Activated T-cell treated with anti-CD3 and anti-CD28 coated beads, Interleukin-2, amount 50 U/mL, for 4 hours (primary cell): ENCODE measurements around the gene SNTG2. TPM values are rescaled to one million over a fixed set of nuclear protein-coding genes. Genes with fewer than 3 reads are reported as not detected.
A peak's percentile ranks its signal among the peaks of the same experiment; 100 is the strongest.

ENCODE experiments used
- ATAC-seq, 2 donors: fragments of 200-7000 bp; cut with Tn5 transposase; one replicate each; pipeline ENCODE4 v1.10.0; 2021
- DNase-seq: peaks from one replicate; pipeline ENCODE4 v3.0.0-alpha.2; 2020
- H3K27me3 Mint-ChIP-seq: one replicate; pipeline ENCODE4 v1.8.0; 2021; ENCODE audit warnings: low read depth, mixed read lengths
- H3K36me3 Mint-ChIP-seq: one replicate; pipeline ENCODE4 v1.8.0; 2022; ENCODE audit warnings: mixed read lengths; ENCODE audit not compliant: insufficient read depth
- H3K4me1 Mint-ChIP-seq: one replicate; pipeline ENCODE4 v1.8.0; 2021; ENCODE audit warnings: low read depth, mixed read lengths
- H3K4me3 Mint-ChIP-seq: one replicate; pipeline ENCODE4 v1.8.0; 2021; ENCODE audit warnings: mild to moderate bottlenecking, moderate library complexity, mixed read lengths
- H3K9me3 Mint-ChIP-seq: one replicate; pipeline ENCODE4 v1.8.0; 2021; ENCODE audit warnings: mixed read lengths
- total RNA-seq, 3 donors: library from RNA; stranded (reverse); gene quantifications; one replicate each; pipeline ENCODE4 v1.2.1, GENCODE V29; 2021

The SNTG2 gene
- total RNA-seq, 3 donors from 2014 or later: 0.22 to 1.0 (median 0.98) TPM

DNA sequence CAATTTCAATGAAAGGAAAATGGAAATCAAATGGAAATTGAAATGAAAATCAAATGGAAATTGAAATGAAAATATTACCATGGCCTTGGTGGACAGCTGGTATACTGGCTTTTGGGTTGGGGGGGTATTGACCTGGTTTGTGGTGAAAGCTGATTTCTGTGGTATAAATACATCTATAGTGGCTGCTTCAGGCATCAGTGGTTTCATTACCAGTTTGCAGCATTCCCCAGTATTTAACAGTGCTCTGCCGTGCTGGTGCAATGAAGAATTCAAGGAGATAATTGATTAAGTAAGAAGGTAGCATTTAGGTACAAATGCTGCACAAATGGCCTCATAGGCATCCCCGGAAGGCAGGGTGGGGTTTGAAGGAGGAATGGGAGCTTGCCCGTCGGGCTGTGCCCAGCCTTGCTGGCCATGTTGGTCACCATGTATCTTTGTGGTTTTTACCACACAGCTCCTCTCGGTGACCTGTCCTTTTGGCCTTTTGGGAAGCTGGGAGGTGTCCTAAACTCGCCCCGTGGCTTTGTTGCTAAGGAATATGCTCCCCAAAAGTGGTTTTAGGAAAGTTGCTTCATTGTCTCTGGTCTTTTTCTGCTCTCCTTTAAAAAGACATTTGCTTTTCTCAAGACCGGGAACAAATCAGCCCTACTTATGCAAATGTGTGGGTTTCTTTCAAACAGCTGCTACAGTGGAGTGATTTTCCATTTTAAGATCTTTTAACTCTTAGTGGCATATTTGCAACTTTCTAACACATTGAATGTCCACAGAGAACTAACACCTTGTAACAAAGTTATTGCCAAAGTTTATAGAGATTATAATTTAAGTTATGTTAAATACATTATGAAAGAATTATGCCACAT is 28.6 kb downstream of the SNTG2 start:
- Mint-ChIP-seq H3K4me1 (peaks cover 19% of the 10 kb centered on the region), H3K9me3 (no peaks in the 10 kb centered on the region), H3K36me3 (no peaks in the 10 kb centered on the region), H3K27me3 (peaks cover 20% of the 10 kb centered on the region), H3K4me3 (no peak overlapping the region)
- no peak for DNase-seq
- no peak for ATAC-seq

DNA sequence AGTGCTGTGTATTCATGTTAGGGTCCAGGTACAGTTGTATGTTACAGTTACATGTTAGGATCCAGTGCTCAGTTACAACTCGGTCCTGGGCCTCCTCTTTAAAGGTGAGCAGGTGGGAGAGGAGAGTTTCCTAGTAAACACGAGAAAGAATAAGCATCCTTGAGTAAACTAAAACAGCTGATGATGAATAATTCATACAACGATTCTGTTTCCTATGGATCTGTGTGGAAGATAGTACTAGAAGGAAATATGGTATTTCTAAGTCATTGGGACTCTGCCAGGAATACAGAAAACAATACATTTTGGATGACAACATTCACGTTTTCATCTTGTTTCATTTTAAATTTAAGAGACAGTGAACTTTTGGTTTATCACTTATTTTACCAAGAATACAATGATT is 29.5 kb downstream of the SNTG2 start:
- H3K27me3 Mint-ChIP-seq: peaks cover 20% of the 10 kb centered on the region
- H3K9me3 Mint-ChIP-seq: no peaks in the 10 kb centered on the region
- ATAC-seq (no peak), DNase-seq (no peak)
- H3K36me3 Mint-ChIP-seq: no peaks in the 10 kb centered on the region
- H3K4me3 Mint-ChIP-seq: no peak overlapping the region
- H3K4me1 Mint-ChIP-seq: peaks cover 13% of the 10 kb centered on the region

DNA sequence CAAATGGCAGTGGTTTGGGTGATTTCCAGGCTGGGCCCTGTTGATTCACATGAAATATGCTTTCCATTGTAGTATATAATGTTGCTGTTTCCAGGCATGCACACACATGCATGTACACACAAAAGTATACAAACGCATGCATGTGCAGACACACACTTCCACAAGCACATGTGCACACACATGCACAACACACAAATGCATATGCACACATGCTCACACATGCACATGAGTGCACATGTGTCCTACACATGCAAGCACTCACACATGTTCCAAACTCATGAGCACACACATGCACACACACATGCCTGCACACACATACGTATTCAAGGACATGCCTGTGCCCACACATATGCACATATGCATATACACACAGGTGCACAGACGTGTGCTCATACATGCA is 30.6 kb downstream of the SNTG2 start:
- H3K27me3 Mint-ChIP-seq: peaks cover 21% of the 10 kb centered on the region
- no peak overlapping the region for H3K4me3 Mint-ChIP-seq
- peaks cover 5% of the 10 kb centered on the region for H3K4me1 Mint-ChIP-seq
- no peak for DNase-seq
- no peaks in the 10 kb centered on the region for H3K9me3 Mint-ChIP-seq
- no peaks in the 10 kb centered on the region for H3K36me3 Mint-ChIP-seq
- ATAC-seq: no peak

DNA sequence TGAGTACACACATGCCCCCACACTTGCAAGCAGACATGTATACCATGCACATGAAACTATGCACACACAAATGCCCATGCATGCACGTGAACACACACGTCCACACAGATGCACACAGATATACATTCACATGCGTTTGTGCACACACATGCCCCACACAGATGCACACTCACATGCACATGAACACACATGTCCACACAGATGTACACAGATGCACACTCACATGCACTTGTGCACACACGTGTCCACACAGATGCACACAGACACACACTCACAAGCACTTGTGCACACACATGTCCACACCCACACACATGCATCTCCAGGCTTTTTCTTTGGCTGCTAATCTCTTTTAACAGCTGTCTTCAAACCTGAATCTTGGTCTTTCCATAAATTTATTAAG is 31.1 kb downstream of the SNTG2 start:
- ATAC-seq: no peak
- DNase-seq: no peak
- peaks cover 20% of the 10 kb centered on the region for H3K27me3 Mint-ChIP-seq
- H3K4me3 Mint-ChIP-seq: no peak overlapping the region
- H3K9me3 Mint-ChIP-seq: no peaks in the 10 kb centered on the region
- no peaks in the 10 kb centered on the region for H3K36me3 Mint-ChIP-seq
- H3K4me1 Mint-ChIP-seq: peaks cover 5% of the 10 kb centered on the region

DNA sequence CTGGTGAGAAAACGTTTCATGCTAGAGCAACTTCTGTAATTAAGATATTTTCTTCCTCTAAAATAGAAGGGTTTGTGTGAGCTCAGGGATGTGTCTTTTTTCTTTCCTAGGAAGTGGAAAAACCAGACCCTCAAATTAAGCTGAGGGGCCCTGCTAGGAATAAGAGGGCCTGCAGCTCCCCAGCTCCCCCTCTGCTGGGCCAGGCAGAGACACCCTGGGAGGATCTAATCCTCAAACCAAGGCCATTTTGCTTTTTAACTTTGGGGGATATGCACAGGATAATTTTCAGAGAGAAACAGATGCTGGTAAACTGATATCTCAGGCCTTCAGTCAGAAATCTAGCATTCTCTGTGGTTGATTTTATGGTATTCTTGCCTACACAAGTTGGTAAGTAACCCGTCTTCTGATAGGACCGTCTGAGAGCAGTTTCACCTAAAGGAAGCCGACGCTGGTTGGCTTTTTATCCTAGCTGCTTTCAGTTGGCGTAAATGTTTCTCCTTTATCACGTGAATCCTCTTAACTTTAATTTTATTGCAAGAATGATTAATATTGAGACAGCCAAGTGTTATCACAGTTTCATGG is 34.8 kb downstream of the SNTG2 start:
- H3K4me1 Mint-ChIP-seq: peaks cover 3% of the 10 kb centered on the region
- no peaks in the 10 kb centered on the region for H3K9me3 Mint-ChIP-seq
- no peaks in the 10 kb centered on the region for H3K36me3 Mint-ChIP-seq
- H3K27me3 Mint-ChIP-seq: peaks cover 14% of the 10 kb centered on the region
- peak; percentile 58 to 72 for ATAC-seq
- no peak for DNase-seq
- no peak overlapping the region for H3K4me3 Mint-ChIP-seq

DNA sequence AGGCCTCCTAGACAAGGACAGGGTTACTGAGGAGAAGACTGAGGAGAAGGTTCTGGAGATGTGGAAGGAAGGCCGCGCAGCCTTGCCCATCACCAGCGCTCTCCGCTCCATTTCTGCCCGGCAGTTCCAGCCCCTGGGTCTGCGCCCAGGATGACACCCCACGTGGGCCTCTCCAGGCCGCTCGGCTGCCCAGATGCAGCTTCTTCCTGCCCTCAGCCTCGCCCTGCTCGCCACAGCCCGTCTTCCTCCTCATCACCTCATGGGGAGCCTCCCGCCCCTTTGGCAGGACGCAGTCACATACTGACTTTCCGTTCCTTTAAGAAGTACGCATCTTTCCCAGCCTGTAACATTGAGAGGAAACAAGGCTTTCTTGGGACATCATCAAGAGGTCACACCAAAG is 37.1 kb downstream of the SNTG2 start:
- H3K4me3 Mint-ChIP-seq: no peak overlapping the region
- no peak for ATAC-seq
- no peak for DNase-seq
- peaks cover 3% of the 10 kb centered on the region for H3K4me1 Mint-ChIP-seq
- H3K9me3 Mint-ChIP-seq: no peaks in the 10 kb centered on the region
- H3K27me3 Mint-ChIP-seq: peaks cover 13% of the 10 kb centered on the region
- no peaks in the 10 kb centered on the region for H3K36me3 Mint-ChIP-seq

DNA sequence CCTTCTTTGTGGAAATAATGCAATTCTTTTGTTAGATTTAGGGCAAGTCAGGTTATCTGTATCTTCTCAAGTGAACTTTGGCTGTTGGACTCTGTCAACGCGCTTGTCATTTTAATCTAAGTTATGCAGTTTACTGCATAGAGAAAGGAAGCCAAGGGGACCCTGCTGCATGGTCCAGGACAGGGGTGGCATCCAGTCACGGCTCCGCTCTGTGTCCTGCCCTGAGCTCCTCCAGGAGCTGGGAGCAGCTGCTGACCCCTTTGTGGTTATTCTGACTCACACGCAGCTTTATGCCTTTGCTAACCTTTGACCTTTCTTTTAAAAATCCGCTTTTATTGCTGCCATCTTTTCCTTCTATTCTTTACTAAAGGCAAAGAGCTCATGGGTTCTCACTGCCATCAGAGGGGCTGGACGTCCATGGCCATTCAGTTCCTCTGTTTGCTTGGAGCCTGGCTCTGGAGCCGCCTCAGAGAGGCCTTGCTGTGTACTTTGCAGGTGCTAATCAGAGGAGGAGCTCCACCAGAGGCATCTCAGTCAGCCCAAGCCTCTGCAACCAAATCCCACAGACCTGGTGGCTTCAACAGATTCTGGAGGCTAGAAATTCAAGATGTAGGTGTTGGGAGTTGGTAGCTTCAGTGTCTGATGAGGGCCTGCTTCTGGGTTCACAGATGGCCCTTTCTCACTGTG is 39.3 kb downstream of the SNTG2 start:
- DNase-seq: no peak
- no peak overlapping the region for H3K4me3 Mint-ChIP-seq

DNA sequence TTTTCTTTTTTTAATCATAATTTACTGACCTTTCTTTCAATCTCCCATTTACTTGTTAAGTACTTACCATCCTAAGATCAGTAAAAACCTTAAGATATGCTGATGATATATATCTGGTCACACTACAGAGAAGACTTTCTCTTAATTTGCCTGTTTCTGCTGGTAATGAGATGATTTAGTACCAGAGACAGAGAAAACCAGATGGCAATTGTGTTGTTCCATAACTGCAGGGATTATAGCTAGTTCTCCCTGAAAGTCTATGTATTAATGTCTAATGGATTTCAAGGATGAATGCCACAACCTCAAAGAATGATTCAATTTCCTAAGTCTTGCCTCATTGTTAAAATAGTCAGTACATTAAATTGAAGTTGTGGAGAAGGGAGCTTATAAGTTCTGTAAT is 40.3 kb downstream of the SNTG2 start:
- no peaks in the 10 kb centered on the region for H3K4me1 Mint-ChIP-seq
- H3K36me3 Mint-ChIP-seq: no peaks in the 10 kb centered on the region
- H3K9me3 Mint-ChIP-seq: no peaks in the 10 kb centered on the region
- DNase-seq: no peak
- no peak for ATAC-seq
- peaks cover 14% of the 10 kb centered on the region for H3K27me3 Mint-ChIP-seq
- H3K4me3 Mint-ChIP-seq: no peak overlapping the region

More for the DNA sequence above, 39.3 kb downstream of the SNTG2 start:
- peaks cover 2% of the 10 kb centered on the region for H3K4me1 Mint-ChIP-seq
- H3K36me3 Mint-ChIP-seq: no peaks in the 10 kb centered on the region
- no peak for ATAC-seq
- peaks cover 7% of the 10 kb centered on the region for H3K27me3 Mint-ChIP-seq
- no peaks in the 10 kb centered on the region for H3K9me3 Mint-ChIP-seq

DNA sequence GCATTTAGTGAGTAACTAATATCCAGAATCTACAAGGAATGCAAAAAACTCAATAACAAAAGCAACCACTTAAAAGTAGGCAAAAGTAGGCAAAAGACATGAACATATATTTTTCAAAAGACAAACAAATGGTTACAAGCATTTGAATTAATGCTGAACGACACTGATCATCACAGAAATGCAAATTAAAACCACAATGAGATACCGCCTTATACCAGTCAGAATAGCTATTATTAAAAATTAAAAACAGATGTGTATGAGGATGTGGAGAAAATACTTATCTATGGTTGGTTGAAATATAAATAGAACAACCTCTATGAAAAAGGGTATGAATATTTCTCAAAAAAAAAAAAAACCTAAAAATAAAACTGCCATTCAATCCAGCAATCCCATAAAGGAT is 51.7 kb downstream of the SNTG2 start:
- Mint-ChIP-seq H3K4me1 (no peaks in the 10 kb centered on the region), H3K9me3 (peaks cover 13% of the 10 kb centered on the region), H3K36me3 (peaks cover 4% of the 10 kb centered on the region), H3K27me3 (peaks cover 6% of the 10 kb centered on the region), H3K4me3 (no peak overlapping the region)
- ATAC-seq (no peak), DNase-seq (no peak)

DNA sequence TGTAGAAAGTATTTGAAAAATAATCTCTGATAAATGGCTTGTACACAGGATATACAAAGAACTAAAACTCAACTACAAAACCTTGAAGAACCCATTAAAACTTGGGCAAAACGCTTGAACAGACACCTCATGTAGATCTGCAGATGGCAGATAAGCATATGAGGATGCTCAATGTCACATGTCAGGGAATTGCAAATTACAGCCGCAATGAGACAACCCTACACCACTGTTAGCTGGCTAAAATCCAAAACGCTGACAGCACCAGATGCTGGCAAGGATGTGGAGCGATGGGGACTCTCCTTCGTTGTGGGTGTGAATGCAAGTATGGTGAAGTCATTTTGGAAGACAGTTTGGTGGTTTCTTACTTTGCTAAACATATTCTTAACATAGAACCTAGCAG is 53.7 kb downstream of the SNTG2 start:
- H3K27me3 Mint-ChIP-seq: peaks cover 6% of the 10 kb centered on the region
- H3K36me3 Mint-ChIP-seq: no peaks in the 10 kb centered on the region
- no peak for DNase-seq
- H3K9me3 Mint-ChIP-seq: no peaks in the 10 kb centered on the region
- H3K4me3 Mint-ChIP-seq: no peak overlapping the region
- ATAC-seq: no peak
- no peaks in the 10 kb centered on the region for H3K4me1 Mint-ChIP-seq

DNA sequence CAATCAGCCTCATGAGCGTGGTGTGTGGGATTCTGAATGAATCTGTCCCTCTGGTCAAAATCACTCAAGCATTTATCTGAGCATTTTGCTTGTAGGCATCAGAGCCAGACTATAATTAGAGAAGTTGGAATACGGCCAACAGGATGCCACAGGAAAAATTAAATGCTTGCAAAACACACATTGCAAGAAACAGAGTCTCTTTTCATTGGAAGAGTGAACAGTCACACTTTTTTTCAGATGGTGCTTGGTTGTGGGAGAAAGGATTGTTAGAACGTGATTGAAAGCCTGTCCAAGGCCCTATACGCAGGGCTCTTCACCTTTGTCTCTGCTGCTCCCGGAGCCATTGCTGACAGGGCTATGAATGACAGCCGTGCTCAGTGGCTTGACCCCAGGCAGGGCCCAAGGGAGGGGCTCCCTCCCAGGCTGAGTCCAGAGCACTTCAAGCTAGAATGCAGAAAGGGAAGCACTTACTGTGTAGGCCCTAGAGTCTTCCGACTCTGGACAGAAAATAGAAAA is 59.8 kb downstream of the SNTG2 start:
- H3K27me3 Mint-ChIP-seq: peaks cover 8% of the 10 kb centered on the region
- H3K4me3 Mint-ChIP-seq: no peak overlapping the region
- no peaks in the 10 kb centered on the region for H3K4me1 Mint-ChIP-seq
- ATAC-seq (no peak), DNase-seq (no peak)
- H3K9me3 Mint-ChIP-seq: no peaks in the 10 kb centered on the region
- no peaks in the 10 kb centered on the region for H3K36me3 Mint-ChIP-seq

DNA sequence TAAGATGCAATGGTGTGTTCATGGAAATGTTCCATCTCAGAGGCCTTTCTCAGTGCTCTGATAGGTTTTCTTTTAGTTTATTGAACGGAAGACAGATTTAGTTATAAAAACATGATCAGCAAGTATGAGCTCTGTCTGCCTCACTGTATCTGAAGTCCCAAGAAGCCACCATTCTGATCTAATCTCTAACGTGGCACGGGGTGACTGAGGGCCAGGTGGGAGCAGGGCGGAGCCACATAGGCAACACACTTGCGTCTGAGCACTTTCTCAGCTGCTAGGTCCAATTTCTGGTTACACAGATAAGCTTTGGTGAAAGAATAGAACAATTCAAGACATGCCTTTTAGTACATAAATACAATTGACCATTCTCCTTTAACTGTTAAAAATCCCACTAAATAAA is 60.4 kb downstream of the SNTG2 start:
- DNase-seq (no peak), ATAC-seq (no peak)
- Mint-ChIP-seq H3K27me3 (peaks cover 8% of the 10 kb centered on the region), H3K36me3 (no peaks in the 10 kb centered on the region), H3K4me1 (no peaks in the 10 kb centered on the region), H3K4me3 (no peak overlapping the region), H3K9me3 (no peaks in the 10 kb centered on the region)

DNA sequence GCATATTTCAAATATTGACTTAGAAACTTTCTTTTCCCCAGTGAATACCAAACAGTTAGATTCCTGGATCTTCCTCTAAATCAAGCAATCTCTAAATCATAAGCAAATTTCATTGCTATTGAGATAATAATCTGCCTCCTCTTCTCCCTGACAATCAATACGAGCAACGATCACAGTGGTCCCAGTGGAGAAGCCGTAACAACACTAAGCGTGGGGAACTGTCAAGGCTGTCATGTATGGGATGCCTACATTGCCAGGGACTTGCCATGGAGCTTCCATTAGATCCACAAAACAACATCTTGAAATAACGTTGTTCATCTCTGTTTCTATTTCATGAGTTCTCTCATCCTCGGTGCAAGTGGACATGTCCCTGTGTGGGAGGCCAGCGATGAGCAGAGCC is 61.3 kb downstream of the SNTG2 start:
- Mint-ChIP-seq H3K36me3 (no peaks in the 10 kb centered on the region), H3K27me3 (peaks cover 5% of the 10 kb centered on the region), H3K9me3 (no peaks in the 10 kb centered on the region), H3K4me3 (no peak overlapping the region), H3K4me1 (no peaks in the 10 kb centered on the region)
- no peak for DNase-seq
- no peak for ATAC-seq

DNA sequence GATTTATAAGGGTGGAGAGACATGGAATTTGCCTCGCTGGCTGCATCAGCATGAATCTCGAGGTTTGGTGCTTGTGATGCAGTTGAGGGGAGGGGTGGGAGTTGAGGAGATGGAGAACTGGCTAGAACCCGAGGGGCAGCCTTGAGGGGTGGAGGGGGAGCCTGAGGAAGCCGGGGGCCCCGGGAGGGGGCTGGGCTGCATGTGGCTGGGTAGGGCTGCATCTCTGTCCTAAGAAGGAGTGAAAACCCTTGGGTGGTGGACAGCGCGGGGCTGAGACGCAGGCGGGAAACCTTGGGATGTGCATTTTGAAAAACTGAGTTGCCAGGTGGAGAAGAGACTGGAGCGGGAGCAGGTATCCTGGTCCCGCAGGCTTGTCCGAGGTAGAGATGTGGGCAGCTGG is 64.2 kb downstream of the SNTG2 start:
- Mint-ChIP-seq H3K36me3 (no peaks in the 10 kb centered on the region), H3K9me3 (no peaks in the 10 kb centered on the region), H3K4me3 (no peak overlapping the region), H3K4me1 (no peaks in the 10 kb centered on the region), H3K27me3 (peaks cover 2% of the 10 kb centered on the region)
- no peak for ATAC-seq
- DNase-seq: no peak
